NAMALWA (cell line): ENCODE results near the gene AGAP1.

Experiments
- DNase-seq: peaks from one replicate; pipeline ENCODE4 v3.0.0-alpha.2; 2015; ENCODE audit warnings: low spot score

The AGAP1 gene

GRCh38 chr2:235609321-235609720, 115.5 kb downstream of the AGAP1 start:
- no peak for DNase-seq

GRCh38 chr2:235609746-235610145, 115.9 kb downstream of the AGAP1 start:
- no peak for DNase-seq

- no peak for DNase-seq
These were observed 116.9 kb downstream of the AGAP1 start for GRCh38 chr2:235610696-235611257.

GRCh38 chr2:235611349-235611748, 117.5 kb downstream of the AGAP1 start:
- DNase-seq: no peak

- DNase-seq: no peak
These were observed 117.9 kb downstream of the AGAP1 start for GRCh38 chr2:235611756-235612155.

GRCh38 chr2:235612181-235612950, 118.5 kb downstream of the AGAP1 start:
- DNase-seq: no peak

- DNase-seq: no peak
These were observed 119.8 kb downstream of the AGAP1 start for GRCh38 chr2:235613649-235614048.

- DNase-seq: no peak
These were observed 120.5 kb downstream of the AGAP1 start for GRCh38 chr2:235614176-235614860.

GRCh38 chr2:235614900-235615712, 121.3 kb downstream of the AGAP1 start:
- no peak for DNase-seq

- no peak for DNase-seq
These were observed 123.0 kb downstream of the AGAP1 start for GRCh38 chr2:235616885-235617284.

GRCh38 chr2:235618039-235618438, 124.2 kb downstream of the AGAP1 start:
- no peak for DNase-seq

GRCh38 chr2:235619544-235619943, 125.7 kb downstream of the AGAP1 start:
- no peak for DNase-seq

- DNase-seq: no peak
These were observed 127.9 kb downstream of the AGAP1 start for GRCh38 chr2:235621736-235622135.

- DNase-seq: no peak
These were observed 129.3 kb downstream of the AGAP1 start for GRCh38 chr2:235623111-235623510.

GRCh38 chr2:235623752-235624151, 129.9 kb downstream of the AGAP1 start:
- DNase-seq: no peak

GRCh38 chr2:235626658-235627057, 132.8 kb downstream of the AGAP1 start:
- DNase-seq: no peak

GRCh38 chr2:235627682-235628081, 133.8 kb downstream of the AGAP1 start:
- DNase-seq: no peak

- DNase-seq: no peak
These were observed 137.0 kb downstream of the AGAP1 start for GRCh38 chr2:235630718-235631296.

- DNase-seq: no peak
These were observed 140.8 kb downstream of the AGAP1 start for GRCh38 chr2:235634435-235635158.

- DNase-seq: no peak
These were observed 142.7 kb downstream of the AGAP1 start for GRCh38 chr2:235636546-235636945.

GRCh38 chr2:235637896-235638295, 144.1 kb downstream of the AGAP1 start:
- no peak for DNase-seq
